ENCODE data around the gene SPIC. TPM values are rescaled to one million over a fixed set of nuclear protein-coding genes. Genes with fewer than 3 reads are reported as not detected.

Gene SPIC
- polyA plus RNA-seq, 3 donors: 0.13 TPM; not detected in 2

- Histone ChIP-seq H2AFZ (ENCODE audit: insufficient read depth, low read depth, low read length, poor library complexity, severe bottlenecking) (no peak overlapping the region), H3K27ac (ENCODE audit: low read depth in 1 of 2, low read length in 2 of 2) (no peak overlapping the region), H3K79me2 (ENCODE audit: insufficient read depth, low read length) (no peaks in the 10 kb centered on the region), H3K9ac (ENCODE audit: insufficient read depth, low read length, poor library complexity, severe bottlenecking) (no peak overlapping the region), H3K9me3 (replicated peaks in 1 of 2; ENCODE audit: control insufficient read depth in 1 of 2, insufficient read depth in 1 of 2, low read length in 2 of 2) (no peaks in the 10 kb centered on the region), H3K4me1 (ENCODE audit: control insufficient read depth in 1 of 2, insufficient read depth in 2 of 2, low read length in 2 of 2) (peaks cover 25 to 26% of the 10 kb centered on the region in 2 donors), H3K4me3 (replicated peaks in 1 of 3; ENCODE audit: low read depth in 2 of 3, low read length in 3 of 3) (no peak overlapping the region), H3K27me3 (ENCODE audit: control insufficient read depth in 2 of 2, insufficient read depth in 2 of 2, low read length in 2 of 2) (no peaks in the 10 kb centered on the region), H3K36me3 (replicated peaks in 1 of 2; ENCODE audit: control insufficient read depth in 1 of 2, insufficient read depth in 2 of 2, low read length in 2 of 2) (no peaks in the 10 kb centered on the region), H3K4me2 (replicated peaks; ENCODE audit: extremely low read depth, low read length, poor library complexity, severe bottlenecking) (no peak overlapping the region), H4K20me1 (ENCODE audit: insufficient read depth, low read length) (no peaks in the 10 kb centered on the region)
- DNase-seq: no peak
- Mint-ChIP-seq H3K27me3 (ENCODE audit: low read depth in 3 of 3) (peaks cover 0 to 2% (median 1%) of the 10 kb centered on the region in 3 donors), H3K4me1 (peaks cover 19% of the 10 kb centered on the region), H3K9me3 (peaks cover 0 to 2% (median 0%) of the 10 kb centered on the region in 7 donors), H3K27ac (no peak overlapping the region), H3K4me3 (no peak overlapping the region), H3K36me3 (no peaks in the 10 kb centered on the region)
- no peak for TF ChIP-seq CTCF (IDR thresholded peaks at IDR 0.05)
- intact Hi-C loops (cut with micrococcal nuclease): no loop called here
Observed at GRCh38 chr12:101436136-101436535, 39.0 kb upstream of the SPIC start.

- Histone ChIP-seq H3K4me1 (ENCODE audit: control insufficient read depth in 1 of 2, insufficient read depth in 2 of 2, low read length in 2 of 2) (peaks cover 33 to 37% of the 10 kb centered on the region in 2 donors), H4K20me1 (ENCODE audit: insufficient read depth, low read length) (no peaks in the 10 kb centered on the region), H3K27ac (ENCODE audit: low read depth in 1 of 2, low read length in 2 of 2) (no peak overlapping the region), H3K79me2 (ENCODE audit: insufficient read depth, low read length) (no peaks in the 10 kb centered on the region), H3K36me3 (replicated peaks in 1 of 2; ENCODE audit: control insufficient read depth in 1 of 2, insufficient read depth in 2 of 2, low read length in 2 of 2) (no peaks in the 10 kb centered on the region), H2AFZ (ENCODE audit: insufficient read depth, low read depth, low read length, poor library complexity, severe bottlenecking) (no peak overlapping the region), H3K9ac (ENCODE audit: insufficient read depth, low read length, poor library complexity, severe bottlenecking) (no peak overlapping the region), H3K4me2 (replicated peaks; ENCODE audit: extremely low read depth, low read length, poor library complexity, severe bottlenecking) (peak overlapping the region; percentile 58), H3K9me3 (replicated peaks in 1 of 2; ENCODE audit: control insufficient read depth in 1 of 2, insufficient read depth in 1 of 2, low read length in 2 of 2) (no peaks in the 10 kb centered on the region), H3K4me3 (replicated peaks in 1 of 3; ENCODE audit: low read depth in 2 of 3, low read length in 3 of 3) (peak overlapping the region in 1 of 3 experiments; percentile 42), H3K27me3 (ENCODE audit: control insufficient read depth in 2 of 2, insufficient read depth in 2 of 2, low read length in 2 of 2) (no peaks in the 10 kb centered on the region)
- intact Hi-C loops (cut with micrococcal nuclease): no loop called here
- Mint-ChIP-seq H3K27ac (peak overlapping the region in 2 of 7 donors; percentile 19 to 50), H3K4me1 (peaks cover 31% of the 10 kb centered on the region), H3K27me3 (ENCODE audit: low read depth in 3 of 3) (peaks cover 0 to 1% (median 0%) of the 10 kb centered on the region in 3 donors), H3K36me3 (no peaks in the 10 kb centered on the region), H3K9me3 (no peaks in the 10 kb centered on the region), H3K4me3 (peak overlapping the region in 1 of 2 donors; percentile 63)
- no CpG with 5 or more reads among the region's 5 CpGs for WGBS (ENCODE audit: insufficient coverage)
- DNase-seq: peak in 2 of 3 donors; percentile 35 to 47
- no peak for TF ChIP-seq CTCF (IDR thresholded peaks at IDR 0.05)
Observed at GRCh38 chr12:101439236-101439635, 35.9 kb upstream of the SPIC start.

Measured in CD14-positive monocyte (primary cell).